Suprapubic skin (tissue), 4 donors: ENCODE data around the gene IFNG-AS1.

ENCODE experiments used
- EP300 ChIP-seq: sonication (generic); formaldehyde crosslinking; IDR thresholded peaks from one replicate; pipeline ENCODE4 v1.6.1; 2017; ENCODE audit warnings: antibody characterized with exemption
- POLR2A ChIP-seq, 2 donors: fragments of 450-650 bp; IDR thresholded peaks; one replicate each; pipeline ENCODE4 v1.6.1; 2017; ENCODE audit warnings: antibody characterized with exemption in 2 of 2, mild to moderate bottlenecking in 2 of 2, moderate library complexity in 2 of 2
- POLR2AphosphoS5 ChIP-seq, 3 donors: sonication (generic); formaldehyde crosslinking; IDR thresholded peaks; one replicate each; pipeline ENCODE4 v1.6.1; 2017; ENCODE audit warnings: antibody characterized with exemption in 3 of 3
- TF ChIP-seq, protein P1 (sequence below), 2 donors: fragments of 200-600 bp in 1 of 2; fragments of 450-650 bp in 1 of 2; sonication (generic) in 1 of 2; IDR thresholded peaks; one replicate each; pipeline ENCODE4 v1.5.1; 2016 to 2019; ENCODE audit warnings: antibody characterized with exemption in 2 of 2, mild to moderate bottlenecking in 1 of 2, moderate library complexity in 1 of 2

DNA sequence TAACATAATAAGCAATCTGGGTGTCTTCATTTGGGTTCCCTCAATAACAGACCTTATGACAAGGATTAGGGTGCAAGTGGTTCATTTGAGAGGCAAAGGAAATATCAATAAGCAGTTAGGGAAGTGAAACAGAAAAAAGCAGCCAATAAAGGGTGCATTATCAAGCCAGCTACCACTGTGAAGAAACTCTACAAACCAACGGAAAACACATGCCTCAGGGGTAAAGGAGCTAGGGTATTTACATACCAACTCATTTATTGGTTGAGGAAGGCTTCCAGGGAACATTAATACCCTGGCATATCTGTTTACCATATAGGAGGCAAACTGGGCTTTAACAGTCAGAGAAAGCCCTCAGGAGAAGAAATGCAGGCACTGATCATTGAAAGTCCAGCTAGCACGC, 22.7 kb upstream of the IFNG-AS1 start:
- TF ChIP-seq POLR2A (IDR thresholded peaks at IDR 0.05) (no peak), POLR2AphosphoS5 (IDR thresholded peaks at IDR 0.05) (no peak), EP300 (no peak)
- TF ChIP-seq, protein P1, sequence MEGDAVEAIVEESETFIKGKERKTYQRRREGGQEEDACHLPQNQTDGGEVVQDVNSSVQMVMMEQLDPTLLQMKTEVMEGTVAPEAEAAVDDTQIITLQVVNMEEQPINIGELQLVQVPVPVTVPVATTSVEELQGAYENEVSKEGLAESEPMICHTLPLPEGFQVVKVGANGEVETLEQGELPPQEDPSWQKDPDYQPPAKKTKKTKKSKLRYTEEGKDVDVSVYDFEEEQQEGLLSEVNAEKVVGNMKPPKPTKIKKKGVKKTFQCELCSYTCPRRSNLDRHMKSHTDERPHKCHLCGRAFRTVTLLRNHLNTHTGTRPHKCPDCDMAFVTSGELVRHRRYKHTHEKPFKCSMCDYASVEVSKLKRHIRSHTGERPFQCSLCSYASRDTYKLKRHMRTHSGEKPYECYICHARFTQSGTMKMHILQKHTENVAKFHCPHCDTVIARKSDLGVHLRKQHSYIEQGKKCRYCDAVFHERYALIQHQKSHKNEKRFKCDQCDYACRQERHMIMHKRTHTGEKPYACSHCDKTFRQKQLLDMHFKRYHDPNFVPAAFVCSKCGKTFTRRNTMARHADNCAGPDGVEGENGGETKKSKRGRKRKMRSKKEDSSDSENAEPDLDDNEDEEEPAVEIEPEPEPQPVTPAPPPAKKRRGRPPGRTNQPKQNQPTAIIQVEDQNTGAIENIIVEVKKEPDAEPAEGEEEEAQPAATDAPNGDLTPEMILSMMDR (IDR thresholded peaks at IDR 0.05): no peak
